Neural cell (in vitro differentiated cells): ENCODE measurements around the gene CAMK1D. TPM values are rescaled to one million over a fixed set of nuclear protein-coding genes. Genes with fewer than 3 reads are reported as not detected.

Experiments used
- H2AFZ ChIP-seq: fragments of 200-600, 300-800 bp; sonication (generic), shearing (Covaris generic); 2 replicates; pipeline ENCODE4 v1.6.0; 2014; ENCODE audit warnings: low read depth, mild to moderate bottlenecking, antibody characterized with exemption, low read length, moderate library complexity
- H3F3A ChIP-seq: fragments of 200-600 bp; shearing (Covaris generic); 2 replicates; pipeline ENCODE4 v1.6.1; 2016; ENCODE audit warnings: mild to moderate bottlenecking, moderate library complexity, mixed read lengths, antibody characterized with exemption, low read length; ENCODE audit not compliant: insufficient read depth, poor library complexity, severe bottlenecking
- H3K27ac ChIP-seq: fragments of 200-600, 300-800 bp; sonication (generic), shearing (Covaris generic); 2 replicates; pipeline ENCODE4 v1.5.1; 2014; ENCODE audit warnings: mild to moderate bottlenecking, low read length, moderate library complexity
- H3K27me3 ChIP-seq: fragments of 300-800, 200-600 bp; sonication (generic), shearing (Covaris generic); 2 replicates; pipeline ENCODE4 v1.6.0; 2014; ENCODE audit warnings: mild to moderate bottlenecking, low read depth, low read length, moderate library complexity; ENCODE audit not compliant: insufficient read depth
- H3K36me3 ChIP-seq: fragments of 300-800, 200-600 bp; sonication (generic), shearing (Covaris generic); 2 replicates; pipeline ENCODE4 v1.5.1; 2014; ENCODE audit warnings: mild to moderate bottlenecking, antibody characterized with exemption, low read length, moderate library complexity; ENCODE audit not compliant: insufficient read depth
- H3K4me2 ChIP-seq: fragments of 300-800, 200-600 bp; sonication (generic), shearing (Covaris generic); 2 replicates; pipeline ENCODE4 v1.6.0; 2014; ENCODE audit warnings: mild to moderate bottlenecking, low read length
- H3K4me3 ChIP-seq: fragments of 300-800, 200-600 bp; sonication (generic), shearing (Covaris generic); 2 replicates; pipeline ENCODE4 v1.5.1; 2014; ENCODE audit warnings: mild to moderate bottlenecking, low read length, moderate library complexity
- H3K79me2 ChIP-seq: fragments of 200-600 bp; shearing (Covaris generic); replicated peaks from 2 replicates; pipeline ENCODE4 v1.6.0; 2014; ENCODE audit warnings: mild to moderate bottlenecking, low read length, moderate library complexity; ENCODE audit not compliant: insufficient read depth
- H3K9ac ChIP-seq: fragments of 300-800, 200-600 bp; sonication (generic), shearing (Covaris generic); 2 replicates; pipeline ENCODE4 v1.6.1; 2016; ENCODE audit warnings: mild to moderate bottlenecking, low read length, mixed read lengths
- H3K9me2 ChIP-seq: fragments of 200-600 bp; shearing (Covaris generic); 2 replicates; pipeline ENCODE4 v1.6.1; 2016; ENCODE audit warnings: mild to moderate bottlenecking, low read length, mixed read lengths; ENCODE audit not compliant: insufficient read depth
- H3K9me3 ChIP-seq: fragments of 200-600, 300-800 bp; sonication (generic), shearing (Covaris generic); 2 replicates; pipeline ENCODE4 v1.6.1; 2016; ENCODE audit warnings: mild to moderate bottlenecking, mixed run types, low read length, moderate library complexity, mixed read lengths
- H4K20me1 ChIP-seq: fragments of 200-600 bp; shearing (Covaris generic); 2 replicates; pipeline ENCODE4 v1.6.1; 2016; ENCODE audit warnings: mild to moderate bottlenecking, mixed run types; ENCODE audit not compliant: insufficient read depth
- CTCF ChIP-seq: fragments of 450-650 bp; IDR thresholded peaks from 2 replicates; pipeline ENCODE4 v1.5.1; 2014; ENCODE audit warnings: antibody characterized with exemption, mild to moderate bottlenecking, moderate library complexity; ENCODE audit not compliant: poor library complexity, severe bottlenecking
- EP300 ChIP-seq: fragments of 450-650 bp; conservative IDR thresholded peaks from 2 replicates; pipeline ENCODE4 v1.6.1; 2014; ENCODE audit warnings: antibody characterized with exemption, mild to moderate bottlenecking, moderate library complexity; ENCODE audit not compliant: poor library complexity, severe bottlenecking
- EZH2 ChIP-seq: fragments of 200-600, 300-800 bp; shearing (Covaris generic), sonication (generic); IDR thresholded peaks from 2 replicates; pipeline ENCODE4 v1.6.1; 2014; ENCODE audit warnings: antibody characterized with exemption, low read length, borderline replicate concordance, mild to moderate bottlenecking; ENCODE audit not compliant: insufficient read depth, poor library complexity, severe bottlenecking
- MXI1 ChIP-seq: fragments of 450-650 bp; conservative IDR thresholded peaks from 2 replicates; pipeline ENCODE4 v1.6.1; 2014; ENCODE audit warnings: antibody characterized with exemption, mild to moderate bottlenecking; ENCODE audit not compliant: poor library complexity, severe bottlenecking
- POLR2AphosphoS5 ChIP-seq: IDR thresholded peaks from 2 replicates; pipeline ENCODE4 v1.6.1; 2012
- RAD21 ChIP-seq: fragments of 450-650 bp; conservative IDR thresholded peaks from 2 replicates; pipeline ENCODE4 v1.6.1; 2014; ENCODE audit warnings: antibody characterized with exemption, mild to moderate bottlenecking, moderate library complexity
- REST ChIP-seq: IDR thresholded peaks from 2 replicates; pipeline ENCODE4 v1.6.1; 2012; ENCODE audit warnings: borderline replicate concordance
- SMC3 ChIP-seq: fragments of 450-650 bp; conservative IDR thresholded peaks from 2 replicates; pipeline ENCODE4 v1.6.1; 2014; ENCODE audit warnings: antibody characterized with exemption, mild to moderate bottlenecking, moderate library complexity; ENCODE audit not compliant: poor library complexity
- TAF1 ChIP-seq: IDR thresholded peaks from 2 replicates; pipeline ENCODE4 v1.6.1; 2012; ENCODE audit warnings: low read depth
- polyA plus RNA-seq: library from polyadenylated mRNA; depleted of rRNA; stranded (reverse); fragments of >200 nt; gene quantifications from 2 replicates; pipeline ENCODE4 v1.2.3, GENCODE V29; 2014

Gene CAMK1D
- polyA plus RNA-seq, 1 donor from 2014 or later = 13.8 TPM

GRCh38 chr10:12539350-12540164, 190.2 kb downstream of the CAMK1D start:
- Histone ChIP-seq H3K4me3 (peak overlapping the region; percentile 45), H3K4me2 (peak overlapping the region; percentile 43), H4K20me1 (no peaks in the 10 kb centered on the region), H3F3A (peaks cover 4% of the 10 kb centered on the region), H3K27ac (peak overlapping the region; percentile 74), H3K9ac (no peak overlapping the region), H3K9me2 (no peaks in the 10 kb centered on the region), H3K79me2 (no peaks in the 10 kb centered on the region), H2AFZ (no peak overlapping the region), H3K9me3 (no peaks in the 10 kb centered on the region), H3K27me3 (no peaks in the 10 kb centered on the region), H3K36me3 (no peaks in the 10 kb centered on the region)
- no peak for TF ChIP-seq RAD21
- no peak for TF ChIP-seq CTCF
- no peak for TF ChIP-seq SMC3
- TF ChIP-seq REST = no peak
- TF ChIP-seq EP300 = no peak
- TF ChIP-seq TAF1 = no peak
- no peak for TF ChIP-seq EZH2
- no peak for TF ChIP-seq MXI1
- no peak for TF ChIP-seq POLR2AphosphoS5

- peak overlapping the region; percentile 27 for H3K9ac ChIP-seq
- H3K9me3 ChIP-seq = peaks cover 2% of the 10 kb centered on the region
- H3F3A ChIP-seq = peaks cover 4% of the 10 kb centered on the region
- no peaks in the 10 kb centered on the region for H3K79me2 ChIP-seq
- no peaks in the 10 kb centered on the region for H3K36me3 ChIP-seq
- H3K27ac ChIP-seq = peak overlapping the region; percentile 74
- H3K4me2 ChIP-seq = peak overlapping the region; percentile 43
- H3K9me2 ChIP-seq = no peaks in the 10 kb centered on the region
- peak overlapping the region; percentile 45 for H3K4me3 ChIP-seq
- TF ChIP-seq EZH2 (no peak), SMC3 (peak; percentile 40), MXI1 (peak; percentile 49), CTCF (no peak), REST (peak; percentile 35), POLR2AphosphoS5 (peak; percentile 65), TAF1 (no peak), EP300 (peak; percentile 89), RAD21 (peak; percentile 53)
- no peaks in the 10 kb centered on the region for H3K27me3 ChIP-seq
- H2AFZ ChIP-seq = no peak overlapping the region
- H4K20me1 ChIP-seq = no peaks in the 10 kb centered on the region
These were observed 191.0 kb downstream of the CAMK1D start for GRCh38 chr10:12540341-12540781.
